Activated CD4-positive, CD25-positive, alpha-beta regulatory T cell treated with anti-CD3 and anti-CD28 coated beads, Interleukin-2, amount 50 U/mL, for 16 hours (primary cell): ENCODE data around the gene POLR3E.
"Not testable (repeated sequence)": the region's sequence is repeated elsewhere in the genome, so short reads cannot be mapped to it uniquely, and the experiment has no call there.

ENCODE experiments used
- DNase-seq: peaks from one replicate; pipeline ENCODE4 v3.0.0-alpha.2; 2020; ENCODE audit warnings: low read depth, low spot score

POLR3E gene

DNA sequence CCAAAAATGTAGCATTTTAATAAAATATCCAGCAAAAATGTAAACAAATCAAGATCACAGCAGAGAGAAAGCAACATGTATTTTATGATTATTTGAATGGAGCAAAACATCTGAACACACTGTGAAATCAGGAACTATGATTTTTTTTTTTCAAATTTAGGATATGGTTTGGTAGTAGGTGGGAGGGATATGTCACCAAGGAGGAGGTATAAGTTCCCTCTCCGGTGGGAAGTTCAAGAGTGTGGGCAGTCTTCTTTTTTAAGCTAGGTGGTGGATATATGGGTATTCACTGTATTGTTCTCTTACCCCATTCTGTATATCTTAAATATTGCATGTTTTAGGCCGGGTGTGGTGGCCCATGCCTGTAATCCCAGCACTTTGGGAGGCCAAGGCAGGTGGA lies 67.0 kb downstream of the POLR3E start:
- DNase-seq: no peak

GRCh38 chr16:22366371-22366770 lies 69.2 kb downstream of the POLR3E start:
- DNase-seq: no peak

DNA sequence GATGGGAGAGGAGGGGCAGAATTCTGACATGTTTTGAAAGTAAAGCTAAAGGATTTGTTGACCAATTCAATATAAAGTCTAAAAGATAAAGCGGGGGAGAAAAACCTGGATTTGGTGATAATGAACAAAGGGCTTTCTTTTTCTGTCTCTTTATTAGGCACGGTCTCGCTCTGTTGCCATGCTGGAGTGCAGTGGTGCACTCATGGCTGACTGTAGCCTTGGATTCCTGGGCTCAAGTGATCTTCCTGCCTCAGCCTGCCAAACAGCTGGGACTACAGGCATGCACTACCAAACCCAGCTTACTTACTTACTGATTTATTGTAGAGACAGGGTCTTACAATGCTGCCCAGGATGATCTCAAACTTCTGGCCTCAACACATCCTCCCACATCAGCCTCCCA lies 69.7 kb downstream of the POLR3E start:
- no peak for DNase-seq

DNA sequence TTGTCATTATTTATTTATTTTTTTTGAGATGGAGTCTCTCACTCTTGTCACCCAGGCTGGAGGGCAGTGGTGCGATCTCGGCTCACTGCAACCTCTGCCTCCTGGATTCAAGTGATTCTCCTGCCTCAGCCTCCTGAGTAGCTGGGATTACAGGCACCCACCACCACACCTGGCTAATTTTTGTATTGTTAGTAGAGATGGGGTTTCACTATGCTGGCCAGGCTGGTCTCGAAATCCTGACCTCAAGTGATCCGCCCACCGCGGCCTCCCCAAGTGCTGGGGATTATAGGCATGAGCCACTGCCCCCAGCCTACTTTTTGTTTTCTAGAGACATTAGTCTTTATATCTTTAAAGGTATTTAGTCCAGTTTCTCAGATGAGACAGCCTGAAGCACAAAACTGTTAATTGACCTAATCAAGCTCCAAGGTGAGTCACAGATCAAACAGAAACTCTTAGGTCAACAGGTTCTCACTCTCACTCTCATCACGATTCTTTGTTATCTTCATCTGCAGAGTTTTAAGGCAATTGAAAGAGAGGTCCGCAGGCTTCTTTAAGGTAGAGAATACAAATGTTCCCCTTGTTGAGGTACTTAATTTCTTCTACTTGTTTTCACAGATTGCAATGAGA lies 71.1 kb downstream of the POLR3E start:
- not testable (repeated sequence) for DNase-seq

GRCh38 chr16:22369221-22369811 lies 72.1 kb downstream of the POLR3E start:
- no peak for DNase-seq

- no peak for DNase-seq
Observed at GRCh38 chr16:22370038-22370820, 73.0 kb downstream of the POLR3E start.

- DNase-seq: no peak
Observed at GRCh38 chr16:22372882-22373661, 75.9 kb downstream of the POLR3E start.

DNA sequence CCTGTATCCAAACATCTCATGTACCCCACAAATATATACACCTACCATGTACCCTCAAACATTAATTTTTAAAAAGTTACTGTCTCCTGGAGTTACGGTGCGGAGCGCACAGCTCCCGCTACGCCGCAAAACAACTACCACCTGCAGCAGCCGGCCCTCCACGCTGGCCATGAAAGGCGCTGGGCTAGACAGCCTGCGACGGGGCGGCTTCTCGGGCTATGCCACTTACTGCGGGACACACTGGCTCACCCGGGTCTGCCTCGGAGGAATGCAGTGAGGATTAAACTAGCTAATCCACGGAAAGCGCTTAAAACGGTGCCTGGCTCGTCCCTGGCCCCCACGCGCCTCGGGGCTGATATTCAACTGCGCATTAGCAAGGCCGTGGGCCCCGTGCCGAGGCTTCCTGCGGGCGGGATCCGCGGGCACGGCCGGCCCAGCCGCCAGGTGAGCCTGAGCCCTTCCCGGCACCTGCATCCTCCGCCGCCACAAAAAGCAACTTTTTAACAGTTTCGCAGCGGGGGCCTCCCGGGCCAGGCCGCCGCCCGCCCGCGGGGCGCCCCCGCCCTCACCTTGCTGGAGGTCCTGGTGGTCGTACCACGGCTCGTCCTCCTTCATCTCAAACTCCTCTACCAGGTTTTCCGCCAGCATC lies 76.6 kb downstream of the POLR3E start:
- DNase-seq: no peak

- peak; percentile 98 for DNase-seq
Observed at GRCh38 chr16:22374311-22375116, 77.3 kb downstream of the POLR3E start, which contains the start of gene CDR2. CDR2 (minus strand) TSS chr16:22374619; CDS start chr16:22374309, 310 bp downstream.

GRCh38 chr16:22375117-22375962 lies 78.1 kb downstream of the POLR3E start:
- no peak for DNase-seq

- DNase-seq: no peak
Observed at GRCh38 chr16:22375963-22376640, 78.9 kb downstream of the POLR3E start.

DNA sequence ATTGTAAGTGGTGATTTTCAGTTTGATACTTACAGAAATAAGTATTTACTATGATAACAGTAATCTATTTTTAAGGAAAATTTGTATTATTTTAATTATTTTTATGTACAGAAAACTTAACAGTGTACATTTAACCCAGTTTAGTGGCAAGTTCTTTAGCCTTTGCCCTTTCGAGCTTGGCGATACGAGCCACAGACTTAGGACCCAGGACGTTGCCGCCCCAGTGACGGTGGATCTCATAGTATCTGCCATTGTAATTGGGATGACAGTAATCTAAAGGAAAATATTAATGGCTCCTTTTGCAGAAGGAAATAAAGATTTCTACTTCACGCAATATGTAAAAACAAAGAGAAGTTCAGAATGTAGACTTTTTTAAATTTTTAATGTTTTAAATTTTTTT lies 82.4 kb downstream of the POLR3E start:
- no peak for DNase-seq

DNA sequence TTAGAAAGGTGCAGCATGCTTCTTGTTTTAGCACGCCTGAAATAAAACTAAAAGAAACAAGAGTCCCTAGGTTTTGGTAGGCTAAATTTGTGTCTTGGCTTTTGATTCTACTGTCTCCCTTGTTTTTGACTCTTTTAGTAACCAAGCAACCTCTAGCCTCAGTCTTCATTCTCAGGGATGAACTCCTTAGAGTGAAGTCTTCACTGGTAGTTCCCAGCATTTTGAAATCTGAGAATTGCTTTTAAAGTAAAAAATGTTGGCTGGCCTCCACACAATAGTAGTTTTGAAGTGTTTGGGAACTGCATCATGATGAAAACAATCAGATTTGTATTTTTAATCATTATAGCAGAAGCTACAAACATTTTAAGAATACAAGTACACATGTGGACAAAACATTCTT lies 83.3 kb downstream of the POLR3E start:
- no peak for DNase-seq

GRCh38 chr16:22381392-22381791 lies 84.2 kb downstream of the POLR3E start:
- no peak for DNase-seq

DNA sequence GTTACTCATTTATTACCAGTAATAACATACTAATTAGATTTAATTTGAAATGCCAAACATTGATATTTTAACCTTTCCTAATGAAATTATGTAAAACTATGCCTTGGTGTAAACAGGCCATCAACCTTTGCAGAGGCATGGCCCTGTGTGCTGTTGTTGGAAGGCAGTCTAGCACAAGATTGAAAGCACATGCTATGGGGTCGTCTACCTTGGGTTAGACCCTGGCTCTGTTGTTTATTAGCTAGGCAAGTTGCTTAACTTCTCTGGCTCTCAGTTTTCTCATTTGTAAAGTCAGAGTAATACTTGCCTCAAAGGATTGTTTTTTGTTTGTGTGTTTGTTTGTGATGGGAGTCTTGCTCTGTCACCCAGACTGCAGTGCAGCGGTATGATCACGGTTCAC lies 86.6 kb downstream of the POLR3E start:
- no peak for DNase-seq
